ENCODE data around the gene CACTIN.
"Not testable (repeated sequence)": the region's sequence is repeated elsewhere in the genome, so short reads cannot be mapped to it uniquely, and the experiment has no call there.

The CACTIN gene

DNA sequence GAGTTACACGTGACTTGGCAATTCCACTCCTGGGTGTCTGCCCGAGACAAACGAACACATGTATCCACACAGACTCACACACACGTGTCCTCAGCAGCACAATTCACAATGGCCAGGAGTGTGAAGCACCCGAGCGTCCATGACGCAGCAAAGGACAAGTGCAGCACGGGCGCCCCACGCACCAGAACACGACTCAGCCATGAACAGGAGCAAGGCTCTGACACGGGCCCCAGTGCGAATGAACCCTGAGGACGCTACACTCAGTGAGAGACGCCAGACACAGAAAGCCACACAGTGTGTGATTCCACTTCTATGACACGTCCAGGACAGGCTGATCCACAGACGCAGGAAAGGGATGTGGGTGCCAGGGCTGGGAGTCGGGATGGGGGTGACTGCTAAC, 37.2 kb upstream of the CACTIN start:
- DNase-seq (ENCODE audit: low read depth) = no peak

DNA sequence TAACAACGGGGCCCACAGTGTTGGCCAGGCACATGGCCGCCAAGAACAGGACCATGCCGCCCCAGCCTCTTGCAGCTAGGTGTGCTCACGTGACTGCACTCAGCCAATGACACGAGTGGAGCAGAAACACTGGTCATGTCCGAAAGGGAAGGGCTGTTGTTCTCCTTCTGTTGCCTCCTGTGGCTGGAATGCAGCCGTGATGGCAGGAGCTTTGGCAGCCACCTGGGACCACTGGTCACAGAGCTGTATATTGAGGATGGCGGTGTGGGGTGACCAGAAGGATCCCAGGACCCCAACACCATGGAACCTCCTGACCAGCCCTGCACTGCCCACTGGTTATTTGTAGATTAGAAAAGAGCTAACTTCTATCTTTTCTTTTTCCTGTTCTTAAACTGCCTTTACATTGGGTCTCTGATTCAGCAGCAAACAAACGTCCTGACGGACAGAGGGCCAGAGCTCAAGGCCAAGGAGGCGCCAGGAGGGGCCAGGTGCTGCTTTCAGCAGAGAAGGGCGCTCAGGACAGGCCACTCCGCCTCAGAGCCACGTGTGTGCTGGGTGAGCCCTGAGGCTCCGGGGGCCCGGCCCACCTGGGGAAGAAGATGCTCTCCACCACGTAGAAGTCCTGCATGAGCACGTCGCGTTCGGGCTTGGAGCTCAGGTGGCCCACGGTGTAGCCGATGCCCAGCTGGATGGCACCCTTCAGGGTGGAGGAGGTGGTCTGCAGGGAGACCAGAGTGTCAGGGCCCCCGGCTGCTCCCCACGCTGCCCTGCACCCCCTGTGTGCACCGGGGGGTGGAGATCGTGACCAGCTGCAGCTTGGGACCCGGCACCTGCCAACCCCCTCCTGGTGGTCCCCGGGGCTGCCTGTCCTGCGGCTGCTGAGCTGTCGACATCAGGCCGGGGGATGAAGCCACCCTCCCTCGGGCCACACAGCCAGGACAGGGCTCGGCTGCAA, 35.0 kb upstream of the CACTIN start:
- no peak for DNase-seq (ENCODE audit: low read depth)

DNA sequence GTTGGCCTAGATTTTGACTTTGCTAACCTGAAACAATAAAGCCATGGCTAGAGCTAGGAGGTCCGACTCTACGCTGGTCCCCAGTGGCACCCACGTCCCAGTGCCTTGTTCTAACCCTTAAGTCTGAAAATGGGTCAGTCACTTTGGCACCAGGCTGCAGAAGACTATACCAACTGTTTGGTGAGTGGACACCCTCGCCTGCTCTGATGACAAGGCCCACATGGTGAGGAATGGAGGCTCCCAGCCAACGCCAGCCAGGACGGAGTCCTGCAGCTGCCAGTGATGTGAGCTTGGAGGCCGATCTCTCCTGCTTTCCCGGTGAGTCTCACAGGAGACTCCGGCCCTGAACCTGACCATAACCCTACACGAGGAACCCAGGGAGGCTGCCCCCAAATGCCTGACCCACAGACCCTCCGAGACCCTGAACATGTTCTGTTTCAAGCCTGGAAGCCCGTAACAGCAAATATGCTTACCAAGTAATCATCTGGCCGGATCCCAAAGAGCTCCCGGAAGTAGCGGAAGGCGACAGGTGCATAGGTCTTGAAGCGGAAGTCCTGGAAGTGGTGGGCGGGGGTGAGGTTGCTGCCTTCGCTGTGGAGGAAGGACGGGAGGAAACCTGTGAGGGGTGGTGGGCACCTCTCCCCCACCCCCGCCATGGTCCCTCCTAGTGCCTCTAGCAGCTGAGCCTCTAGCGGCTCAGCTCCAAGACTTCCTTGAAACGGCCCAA, 34.1 kb upstream of the CACTIN start:
- DNase-seq (ENCODE audit: low read depth) = no peak

DNA sequence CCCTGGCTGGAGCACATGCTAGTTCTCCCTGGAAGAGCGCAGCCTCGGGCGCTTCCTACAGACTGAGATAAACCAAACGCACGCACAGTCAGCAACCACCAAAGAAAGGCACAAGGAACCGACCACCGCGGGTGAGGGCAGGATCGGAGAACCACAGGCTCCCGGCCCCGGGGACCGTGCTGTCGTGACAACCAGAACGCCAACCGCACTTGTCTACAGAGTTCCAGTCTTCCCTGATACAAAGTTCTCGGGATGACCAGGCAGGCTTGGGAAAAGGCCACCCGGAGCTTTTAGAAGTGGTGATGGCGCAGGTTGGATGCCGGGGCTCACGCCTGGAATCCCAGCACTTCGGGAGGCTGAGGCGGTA, 33.1 kb upstream of the CACTIN start:
- no peak for DNase-seq (ENCODE audit: low read depth)

DNA sequence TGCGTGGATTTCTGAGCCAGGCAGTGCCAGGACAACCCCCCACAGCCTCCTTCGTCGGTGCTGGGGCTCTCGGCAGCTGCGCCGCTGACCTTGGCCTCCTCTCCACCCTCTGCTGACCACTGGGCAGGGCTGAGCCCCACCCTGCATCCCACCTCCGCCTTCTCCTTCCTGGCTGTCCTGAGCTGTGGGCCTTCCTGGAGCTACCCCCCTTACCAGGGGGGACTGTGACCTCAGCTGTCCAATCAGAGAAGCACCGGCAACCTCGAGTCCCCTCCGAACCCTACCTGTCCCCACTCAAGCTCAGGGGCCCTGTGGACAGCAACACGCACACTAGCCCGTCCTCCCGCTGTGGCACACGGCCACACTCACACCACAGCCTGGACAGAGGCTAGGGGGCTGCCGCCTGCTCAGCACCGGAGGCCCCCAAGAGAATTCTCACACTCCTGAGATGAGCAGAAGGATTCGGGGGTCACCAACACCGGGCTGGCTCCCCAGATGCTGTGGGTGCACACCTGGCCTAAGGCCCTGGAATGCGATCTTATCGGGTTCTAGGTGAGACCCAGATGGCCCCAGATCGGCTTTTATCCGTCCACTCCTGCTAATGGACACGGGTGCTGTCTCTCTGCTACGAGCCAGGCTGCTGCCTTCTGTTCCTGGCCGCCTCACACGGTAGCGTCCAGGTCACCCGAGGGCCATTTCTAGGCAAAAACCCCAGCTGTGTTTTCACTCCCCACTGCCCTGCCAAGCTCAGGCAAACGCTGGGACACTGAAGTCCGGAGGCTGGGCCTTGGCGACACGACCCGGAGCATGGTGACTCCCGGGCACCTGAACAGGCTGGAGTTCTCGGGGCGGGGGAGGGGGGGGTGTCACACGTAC, 32.5 kb upstream of the CACTIN start:
- no peak for DNase-seq (ENCODE audit: low read depth)

GRCh38 chr19:3658004-3658869, 31.6 kb upstream of the CACTIN start:
- no peak for DNase-seq (ENCODE audit: low read depth)

DNA sequence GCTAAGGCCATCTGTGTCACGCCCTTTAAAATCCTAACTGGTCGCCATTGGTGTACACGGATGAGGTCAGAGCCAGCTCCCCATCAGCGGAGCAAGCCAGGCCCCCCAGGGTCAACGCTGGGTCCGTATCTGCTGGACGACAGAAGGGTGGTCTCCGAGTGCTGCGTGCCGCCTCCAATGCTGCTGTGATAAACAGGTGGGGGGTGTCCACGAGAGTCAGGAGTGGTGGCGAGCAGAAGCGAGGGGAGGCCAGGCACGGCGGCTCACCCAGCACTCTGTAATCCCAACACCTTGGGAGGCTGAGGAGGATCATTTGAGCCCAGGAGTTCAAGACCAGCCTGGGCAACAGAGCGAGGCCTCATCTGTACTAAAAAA, 30.8 kb upstream of the CACTIN start:
- no peak for DNase-seq (ENCODE audit: low read depth)

- DNase-seq (ENCODE audit: low read depth) = no peak
These were observed 30.3 kb upstream of the CACTIN start for GRCh38 chr19:3656747-3657394.

DNA sequence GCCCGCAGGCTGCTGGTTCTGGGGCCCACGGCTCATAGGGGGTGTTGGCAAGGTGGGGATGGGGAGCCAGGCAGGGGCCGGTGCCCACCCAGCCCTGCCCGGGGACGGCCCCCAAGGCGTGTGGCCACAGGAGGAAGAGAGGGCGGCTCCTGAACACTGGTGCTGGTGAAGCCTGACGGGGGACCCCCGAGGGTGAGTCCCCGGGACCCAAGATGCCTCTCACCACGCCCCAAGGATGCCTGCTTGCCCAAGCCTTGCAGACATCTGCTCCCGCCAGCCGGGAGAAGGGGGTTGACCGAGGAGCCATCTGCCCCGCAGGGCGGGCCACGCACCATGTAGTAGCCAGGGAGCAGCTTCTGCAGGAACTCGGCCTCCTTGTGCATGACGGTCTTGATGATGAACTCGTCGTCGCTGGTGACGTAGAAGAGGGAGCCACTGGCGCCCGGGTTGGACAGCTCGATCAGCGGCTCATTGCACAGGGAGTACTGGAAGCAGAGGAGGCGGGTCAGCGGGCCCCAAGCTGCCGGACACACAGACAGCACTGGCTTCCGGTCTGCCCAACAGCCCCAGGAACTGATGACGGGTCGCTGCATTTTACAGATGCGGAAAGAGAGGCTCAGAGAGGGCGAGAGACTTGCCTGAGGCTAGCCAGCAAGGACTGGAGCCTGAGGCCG, 29.6 kb upstream of the CACTIN start:
- no peak for DNase-seq (ENCODE audit: low read depth)

- DNase-seq (ENCODE audit: low read depth) = no peak
These were observed 28.9 kb upstream of the CACTIN start for GRCh38 chr19:3655402-3656072.

- no peak for DNase-seq (ENCODE audit: low read depth)
These were observed 27.4 kb upstream of the CACTIN start for GRCh38 chr19:3653865-3654513.

DNA sequence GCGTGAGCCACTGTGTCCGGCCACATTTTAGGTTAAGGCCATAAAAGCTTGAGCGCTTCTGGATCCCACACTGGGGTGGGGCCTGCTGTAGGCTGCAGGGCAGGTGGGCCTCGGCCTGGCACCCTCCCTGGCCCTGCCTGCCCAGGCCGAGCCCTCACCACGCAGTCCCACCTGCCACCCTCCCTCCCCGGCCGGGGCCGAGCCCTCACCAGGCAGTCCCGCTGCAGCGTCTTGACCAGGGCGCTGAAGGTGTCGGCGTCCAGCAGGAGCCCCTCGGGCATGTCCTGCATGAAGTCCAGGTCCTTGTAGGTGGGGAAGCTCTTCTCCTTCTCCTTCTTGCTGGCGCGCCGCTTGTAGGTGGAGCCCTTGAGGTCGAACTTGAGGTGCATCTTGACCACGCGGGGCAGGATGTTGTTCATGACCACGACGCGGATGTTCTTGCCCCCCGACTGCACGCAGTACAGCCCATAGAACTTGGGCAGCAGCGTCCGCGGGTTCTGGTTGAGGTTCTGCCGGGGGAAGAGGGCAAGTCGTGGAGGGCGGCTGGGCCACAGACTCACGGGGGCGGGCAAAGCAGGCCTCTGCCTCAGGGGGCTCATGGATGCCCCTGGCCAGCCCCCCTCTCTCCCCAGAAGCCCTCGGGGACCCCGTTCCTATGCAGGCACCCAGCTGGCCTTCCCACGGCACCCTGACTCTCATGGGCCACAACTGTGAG, 26.6 kb upstream of the CACTIN start:
- DNase-seq (ENCODE audit: low read depth) = no peak

GRCh38 chr19:3652422-3652821, 25.8 kb upstream of the CACTIN start:
- DNase-seq (ENCODE audit: low read depth) = no peak

GRCh38 chr19:3651684-3652083, 25.1 kb upstream of the CACTIN start:
- no peak for DNase-seq (ENCODE audit: low read depth)

DNA sequence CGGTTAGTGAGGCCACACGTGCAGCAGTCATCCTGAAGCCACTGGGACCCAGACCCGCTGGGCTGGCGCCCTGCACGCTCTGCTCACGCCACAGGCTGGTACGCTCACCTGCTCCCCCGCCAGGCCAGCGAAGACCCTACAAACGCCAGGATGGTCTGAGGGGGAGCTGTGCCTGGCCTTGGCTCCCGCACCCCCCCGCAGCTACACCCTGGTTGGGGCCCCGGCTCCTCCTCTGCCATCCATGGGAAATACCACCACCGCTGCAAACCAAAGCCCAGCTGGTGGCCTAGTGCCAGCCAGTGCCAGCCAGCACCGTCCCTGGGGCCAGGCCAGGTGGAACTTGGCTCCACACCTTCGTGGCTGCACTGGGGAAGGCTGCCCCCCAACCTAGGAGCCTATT, 23.3 kb upstream of the CACTIN start:
- DNase-seq (ENCODE audit: low read depth) = no peak

DNA sequence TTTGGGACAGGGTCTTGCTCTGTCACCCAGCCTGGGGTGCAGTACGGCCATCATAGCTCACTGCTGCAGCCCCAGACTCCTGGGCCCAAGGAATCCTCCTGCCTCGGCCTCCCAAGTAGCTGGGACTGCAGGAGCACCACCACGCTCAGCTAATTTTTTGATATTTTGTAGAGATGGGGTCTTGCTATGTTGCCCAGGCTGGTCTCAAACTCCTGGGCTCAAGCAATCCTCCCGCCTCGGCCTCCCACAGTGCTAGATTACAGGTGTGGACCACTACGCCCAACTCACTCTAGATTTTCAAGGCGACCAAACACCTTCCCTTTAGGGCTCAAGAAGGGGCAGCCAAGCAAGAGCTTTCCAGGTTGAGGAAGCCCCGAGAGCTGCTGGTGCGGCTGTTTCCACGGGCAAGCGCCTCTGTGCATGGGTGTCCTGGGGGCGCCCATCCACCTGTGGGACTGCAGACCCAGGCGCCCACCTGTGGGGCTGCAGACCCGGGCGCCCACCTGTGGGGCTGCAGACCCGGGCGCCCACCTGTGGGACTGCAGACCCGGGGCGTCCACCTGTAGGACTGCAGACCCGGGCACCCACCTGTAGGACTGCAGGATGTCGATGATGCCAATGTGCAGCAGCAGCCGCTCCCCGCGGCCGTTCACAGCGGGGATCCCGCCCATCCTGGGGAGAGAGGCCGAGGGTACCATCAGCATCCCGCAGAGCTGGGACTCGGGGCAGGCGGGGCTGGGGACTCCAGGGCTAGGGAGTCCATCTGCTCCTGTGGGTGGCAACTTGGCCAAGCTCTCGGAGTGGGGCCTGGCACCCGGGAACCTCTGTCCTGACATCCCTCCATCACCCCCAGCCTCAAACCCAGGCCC, 21.7 kb upstream of the CACTIN start:
- no peak for DNase-seq (ENCODE audit: low read depth)

DNA sequence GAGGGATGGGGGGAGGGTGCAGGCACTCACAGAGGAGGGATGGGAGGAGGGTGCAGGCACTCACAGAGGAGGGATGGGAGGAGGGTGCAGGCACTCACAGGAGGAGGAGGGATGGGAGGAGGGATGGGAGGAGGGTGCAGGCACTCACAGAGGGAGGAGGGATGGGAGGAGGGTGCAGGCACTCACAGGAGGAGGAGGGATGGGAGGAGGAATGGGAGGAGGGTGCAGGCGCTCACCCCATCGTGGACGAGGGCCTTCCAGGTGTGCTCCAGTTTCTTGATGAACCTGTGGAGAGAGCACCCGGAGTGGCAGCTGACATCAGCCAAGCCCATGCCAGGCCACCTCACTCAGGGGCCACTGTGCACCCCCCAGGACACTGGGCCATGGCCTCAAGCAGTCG, 20.5 kb upstream of the CACTIN start:
- not testable (repeated sequence) for DNase-seq (ENCODE audit: low read depth)

All from activated T-cell treated with anti-CD3 and anti-CD28 coated beads for 24 hours (primary cell).